Prostate gland (tissue), 2 donors: ENCODE data around the gene POLQ. TPM values are rescaled to one million over a fixed set of nuclear protein-coding genes. Genes with fewer than 3 reads are reported as not detected.

ENCODE experiments used
- DNase-seq: peaks from one replicate; pipeline ENCODE4 v3.0.0-alpha.2; 2019; ENCODE audit warnings: low spot score
- H3K27ac ChIP-seq, 2 donors: fragments of 200-600 bp; sonication (generic); 2 replicates each; pipeline ENCODE4 v1.5.1; 2017 to 2019
- H3K27me3 ChIP-seq: fragments of 200-600 bp; sonication (generic); replicated peaks from 2 replicates; pipeline ENCODE4 v1.5.1; 2019; ENCODE audit not compliant: insufficient read depth
- H3K36me3 ChIP-seq, 2 donors: fragments of 200-600 bp; sonication (generic); 1 replicate in 1 of 2; 2 replicates in 1 of 2; pipeline versions ENCODE4 v1.5.1 to v1.8.1; 2017 to 2019
- H3K4me1 ChIP-seq: fragments of 200-600 bp; sonication (generic); replicated peaks from 2 replicates; pipeline ENCODE4 v1.5.1; 2019
- H3K4me3 ChIP-seq, 2 donors: fragments of 200-600 bp; sonication (generic); 2 replicates each; pipeline ENCODE4 v1.5.1; 2017 to 2019
- H3K9me3 ChIP-seq: fragments of 200-600 bp; sonication (generic); 2 replicates; pipeline ENCODE4 v1.5.1; 2017
- CTCF ChIP-seq, 4 experiments: fragments of 200-600 bp in 2 of 4; fragments of 450-650 bp in 2 of 4; sonication (generic) in 2 of 4; IDR thresholded peaks; 1 replicate in 3 of 4; 2 replicates in 1 of 4; pipeline ENCODE4 v1.5.1; 2016 to 2019; ENCODE audit warnings: antibody characterized with exemption in 4 of 4, mild to moderate bottlenecking in 2 of 4, moderate library complexity in 2 of 4
- POLR2A ChIP-seq: fragments of 450-650 bp; IDR thresholded peaks from one replicate; pipeline ENCODE4 v1.6.1; 2016; ENCODE audit warnings: antibody characterized with exemption, mild to moderate bottlenecking
- POLR2AphosphoS5 ChIP-seq: sonication (generic); formaldehyde crosslinking; IDR thresholded peaks from one replicate; pipeline ENCODE4 v1.6.1; 2017; ENCODE audit warnings: antibody characterized with exemption
- WGBS: methylation state at CpG from one replicate; pipeline ENCODE4 v1.1.5; 2018; 5-methylcytosine and 5-hydroxymethylcytosine counted together
- intact Hi-C: fragments of 100-400 bp; cut with DNase I; formaldehyde crosslinking; loops from one replicate; pipeline ENCODE4 v1.14.2; 2022
- total RNA-seq, 2 donors: library from RNA; depleted of rRNA; stranded (reverse); fragments of >200 nt; gene quantifications; one replicate each; pipeline ENCODE4 v1.1.0, GENCODE V29; 2016

Gene POLQ
- total RNA-seq, 2 donors from 2014 or later, result 1.0 to 3.0 TPM

GRCh38 chr3:121496786-121497185 lies 49.0 kb downstream of the POLQ start:
- Histone ChIP-seq H3K4me1 (no peaks in the 10 kb centered on the region), H3K36me3 (no peaks in the 10 kb centered on the region), H3K9me3 (no peaks in the 10 kb centered on the region), H3K27me3 (no peaks in the 10 kb centered on the region), H3K27ac (no peak overlapping the region), H3K4me3 (no peak overlapping the region)
- TF ChIP-seq POLR2A, result no peak
- no peak for TF ChIP-seq CTCF (IDR thresholded peaks at IDR 0.05)
- TF ChIP-seq POLR2AphosphoS5, result no peak
- no peak for DNase-seq
- WGBS, result 37% methylated on average over 4 of the region's 4 CpGs
- intact Hi-C loops, result no loop called here

GRCh38 chr3:121493431-121493830 lies 52.4 kb downstream of the POLQ start:
- no peaks in the 10 kb centered on the region for H3K9me3 ChIP-seq
- H3K27ac ChIP-seq, result no peak overlapping the region
- 85% methylated on average over 5 of the region's 5 CpGs for WGBS
- no peaks in the 10 kb centered on the region for H3K36me3 ChIP-seq
- intact Hi-C loops, result no loop called here
- no peak for DNase-seq
- H3K27me3 ChIP-seq, result no peaks in the 10 kb centered on the region
- H3K4me1 ChIP-seq, result no peaks in the 10 kb centered on the region
- TF ChIP-seq CTCF (IDR thresholded peaks at IDR 0.05) (no peak), POLR2A (no peak), POLR2AphosphoS5 (no peak)
- H3K4me3 ChIP-seq, result no peak overlapping the region

- Histone ChIP-seq H3K27ac (no peak overlapping the region), H3K36me3 (no peaks in the 10 kb centered on the region), H3K4me3 (no peak overlapping the region), H3K4me1 (no peaks in the 10 kb centered on the region), H3K27me3 (no peaks in the 10 kb centered on the region), H3K9me3 (no peaks in the 10 kb centered on the region)
- intact Hi-C loops, result no loop called here
- TF ChIP-seq POLR2A (no peak), POLR2AphosphoS5 (no peak), CTCF (IDR thresholded peaks at IDR 0.05) (no peak)
- no peak for DNase-seq
- 92% methylated on average over 7 of the region's 7 CpGs for WGBS
These were observed 54.0 kb downstream of the POLQ start for GRCh38 chr3:121491683-121492320.

GRCh38 chr3:121490161-121490560 lies 55.6 kb downstream of the POLQ start:
- H3K4me3 ChIP-seq, result no peak overlapping the region
- H3K27ac ChIP-seq, result no peak overlapping the region
- no peak for TF ChIP-seq POLR2AphosphoS5
- no peak for TF ChIP-seq POLR2A
- no peak for TF ChIP-seq CTCF (IDR thresholded peaks at IDR 0.05)
- H3K36me3 ChIP-seq, result no peaks in the 10 kb centered on the region
- intact Hi-C loops, result no loop called here
- H3K27me3 ChIP-seq, result no peaks in the 10 kb centered on the region
- DNase-seq, result no peak
- H3K4me1 ChIP-seq, result no peaks in the 10 kb centered on the region
- WGBS, result 93% methylated on average over 6 of the region's 6 CpGs
- H3K9me3 ChIP-seq, result no peaks in the 10 kb centered on the region

DNA sequence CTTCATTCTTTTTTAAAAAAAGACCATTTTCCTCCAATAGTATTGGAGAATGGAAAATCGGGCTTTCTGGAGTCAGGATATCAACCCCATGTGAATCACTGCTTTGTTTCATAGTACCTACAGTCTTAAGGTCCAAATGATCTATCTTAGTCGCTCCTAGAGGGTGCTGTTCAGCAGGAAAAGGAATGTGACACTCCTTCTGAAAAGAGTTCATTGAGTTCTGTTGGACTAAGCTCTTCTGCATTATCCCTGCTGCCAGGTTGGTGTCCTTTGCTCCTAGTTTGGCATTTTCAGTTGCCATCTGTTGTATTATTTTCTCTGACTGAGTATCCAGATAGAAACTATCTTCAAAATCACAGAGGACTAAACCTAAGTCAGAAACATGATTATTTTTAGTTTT lies 57.2 kb downstream of the POLQ start:
- 89% methylated on average over 2 of the region's 2 CpGs for WGBS
- intact Hi-C loops, result no loop called here
- H3K36me3 ChIP-seq, result no peaks in the 10 kb centered on the region
- no peak for DNase-seq
- TF ChIP-seq CTCF (IDR thresholded peaks at IDR 0.05), result no peak
- no peak for TF ChIP-seq POLR2AphosphoS5
- TF ChIP-seq POLR2A, result no peak
- H3K4me3 ChIP-seq, result no peak overlapping the region
- no peaks in the 10 kb centered on the region for H3K27me3 ChIP-seq
- no peak overlapping the region for H3K27ac ChIP-seq
- no peaks in the 10 kb centered on the region for H3K9me3 ChIP-seq
- no peaks in the 10 kb centered on the region for H3K4me1 ChIP-seq
